Measurements from ENCODE around the gene TIE1.

The TIE1 gene

DNA sequence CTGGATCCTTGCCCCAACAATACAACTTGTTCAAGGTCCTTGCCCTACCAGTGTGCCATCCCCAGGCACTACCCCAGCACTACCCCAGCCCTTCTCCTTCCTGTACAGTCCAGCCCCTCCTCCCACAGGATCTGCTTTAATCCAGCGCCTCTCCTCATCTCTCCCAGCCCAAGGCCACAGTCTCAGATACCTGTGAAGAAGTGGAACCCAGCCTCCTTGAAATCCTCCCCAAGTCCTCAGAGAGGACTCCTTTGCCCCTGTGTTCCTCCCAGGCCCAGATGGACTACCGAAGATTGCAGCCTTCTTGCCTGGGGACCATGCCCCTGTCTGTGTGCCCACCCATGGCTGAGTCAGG is 51.5 kb downstream of the TIE1 start:
- Histone ChIP-seq H3K27me3 (ENCODE audit: control insufficient read depth, insufficient read depth, low read length) (no peaks in the 10 kb centered on the region; the same call in 1 of the 2 replicates), H3K27ac (ENCODE audit: low read length) (no peak overlapping the region), H3K36me3 (ENCODE audit: control insufficient read depth, insufficient read depth, low read length) (no peaks in the 10 kb centered on the region), H3K4me1 (ENCODE audit: control insufficient read depth, insufficient read depth, low read length) (peaks cover 6% of the 10 kb centered on the region), H3K4me3 (ENCODE audit: low read length) (no peak overlapping the region), H3K9me3 (ENCODE audit: control insufficient read depth, insufficient read depth, low read length) (no peaks in the 10 kb centered on the region)
- WGBS (ENCODE audit: insufficient coverage, insufficient read length), result no CpG with 5 or more reads among the region's 2 CpGs
- no peak for DNase-seq (ENCODE audit: low read depth, low spot score)

DNA sequence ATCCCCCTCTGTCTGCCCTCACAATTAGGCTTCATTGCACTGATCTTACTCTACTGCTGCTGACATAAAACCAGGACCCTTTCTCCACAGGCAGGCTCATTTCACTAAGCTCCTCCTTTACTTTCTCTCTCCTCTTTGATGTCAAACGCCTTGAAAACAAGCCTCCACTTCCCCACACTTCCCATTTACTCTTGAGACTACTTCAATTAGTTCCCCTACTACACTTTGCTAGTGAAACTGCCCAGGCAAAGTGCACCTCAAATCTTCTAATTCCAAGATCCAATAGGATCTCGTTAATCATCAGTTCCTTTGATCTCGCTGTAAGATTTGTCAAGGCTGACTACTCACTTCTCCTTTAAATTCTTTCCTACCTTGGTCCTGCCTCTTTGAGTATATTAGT is 52.1 kb downstream of the TIE1 start:
- H3K4me3 ChIP-seq (ENCODE audit: low read length), result no peak overlapping the region
- no peak overlapping the region for H3K27ac ChIP-seq (ENCODE audit: low read length)
- no peaks in the 10 kb centered on the region for H3K9me3 ChIP-seq (ENCODE audit: control insufficient read depth, insufficient read depth, low read length)
- H3K36me3 ChIP-seq (ENCODE audit: control insufficient read depth, insufficient read depth, low read length), result no peaks in the 10 kb centered on the region
- WGBS (ENCODE audit: insufficient coverage, insufficient read length), result no CpG with 5 or more reads among the region's 3 CpGs
- H3K27me3 ChIP-seq (ENCODE audit: control insufficient read depth, insufficient read depth, low read length), result no peaks in the 10 kb centered on the region; the same call in 1 of the 2 replicates
- DNase-seq (ENCODE audit: low read depth, low spot score), result no peak
- peaks cover 8% of the 10 kb centered on the region for H3K4me1 ChIP-seq (ENCODE audit: control insufficient read depth, insufficient read depth, low read length)

DNA sequence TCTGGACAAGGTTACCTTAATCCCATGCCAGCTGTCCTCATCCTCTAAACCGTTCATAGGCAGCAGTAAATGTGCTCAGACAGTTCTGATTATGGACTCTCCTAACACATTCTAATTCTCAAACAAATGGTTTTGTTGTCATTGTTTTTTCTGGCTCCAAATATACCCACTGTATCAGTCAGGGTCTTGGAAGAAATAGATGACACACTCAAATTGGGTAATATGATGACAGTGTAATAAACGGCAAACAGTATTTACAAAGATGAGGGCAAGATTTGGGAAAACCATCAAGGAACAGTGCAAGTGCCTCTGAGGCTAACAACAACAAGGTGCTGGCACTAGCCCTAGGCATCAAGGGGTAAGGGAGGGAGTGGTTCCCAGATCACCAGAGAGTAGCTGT is 53.7 kb downstream of the TIE1 start:
- H3K27me3 ChIP-seq (ENCODE audit: control insufficient read depth, insufficient read depth, low read length), result no peaks in the 10 kb centered on the region
- no peaks in the 10 kb centered on the region for H3K9me3 ChIP-seq (ENCODE audit: control insufficient read depth, insufficient read depth, low read length)
- H3K4me1 ChIP-seq (ENCODE audit: control insufficient read depth, insufficient read depth, low read length), result peaks cover 8% of the 10 kb centered on the region
- H3K4me3 ChIP-seq (ENCODE audit: low read length), result no peak overlapping the region
- no peaks in the 10 kb centered on the region for H3K36me3 ChIP-seq (ENCODE audit: control insufficient read depth, insufficient read depth, low read length)
- WGBS (ENCODE audit: insufficient coverage, insufficient read length), result no CpG with 5 or more reads among the region's 2 CpGs
- H3K27ac ChIP-seq (ENCODE audit: low read length), result no peak overlapping the region
- no peak for DNase-seq (ENCODE audit: low read depth, low spot score)

DNA sequence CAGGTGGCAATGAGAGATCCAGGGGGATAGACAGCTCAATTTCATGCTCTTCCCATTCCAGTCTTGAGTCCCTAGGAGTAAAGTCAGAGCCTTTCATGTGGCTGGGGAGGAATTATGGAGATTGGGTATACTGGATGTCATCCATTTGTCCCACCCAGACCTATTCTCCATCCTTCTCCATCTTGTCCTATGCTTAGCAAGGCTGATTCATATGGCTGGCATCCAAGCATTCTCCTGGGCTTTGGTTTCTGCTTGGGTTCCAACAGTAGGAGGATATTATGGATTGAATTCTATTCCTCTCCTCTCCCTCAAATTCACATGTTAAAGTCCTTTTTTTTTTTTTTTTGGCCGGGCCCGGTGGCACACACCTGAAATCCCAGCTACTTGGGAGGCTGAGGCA is 54.2 kb downstream of the TIE1 start:
- WGBS (ENCODE audit: insufficient coverage, insufficient read length), result no CpG with 5 or more reads among the region's 2 CpGs
- DNase-seq (ENCODE audit: low read depth, low spot score), result no peak
- Histone ChIP-seq H3K27ac (ENCODE audit: low read length) (no peak overlapping the region), H3K4me3 (ENCODE audit: low read length) (no peak overlapping the region), H3K4me1 (ENCODE audit: control insufficient read depth, insufficient read depth, low read length) (peaks cover 9% of the 10 kb centered on the region), H3K9me3 (ENCODE audit: control insufficient read depth, insufficient read depth, low read length) (no peaks in the 10 kb centered on the region), H3K27me3 (ENCODE audit: control insufficient read depth, insufficient read depth, low read length) (no peaks in the 10 kb centered on the region), H3K36me3 (ENCODE audit: control insufficient read depth, insufficient read depth, low read length) (peaks cover under 1% of the 10 kb centered on the region; the same call in 1 of the 2 replicates)

DNA sequence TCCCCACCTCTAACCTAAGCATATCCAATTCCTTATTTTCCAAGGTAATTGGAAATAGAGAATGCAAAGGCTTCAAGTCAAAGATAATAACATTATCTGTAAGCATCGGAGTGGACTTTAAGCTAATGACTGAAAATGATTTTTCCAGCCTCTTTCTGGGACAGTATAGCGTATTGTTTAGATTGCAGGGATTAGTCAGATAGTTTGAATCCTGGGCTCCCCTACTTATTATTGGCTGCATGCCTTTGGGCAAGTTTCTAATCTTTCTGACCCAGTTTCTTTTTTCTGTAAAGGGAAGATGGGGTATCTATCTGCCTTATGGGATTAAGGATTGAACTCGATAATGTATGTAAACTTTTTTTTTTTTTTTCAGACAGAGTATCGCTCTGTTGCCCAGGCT is 56.5 kb downstream of the TIE1 start:
- peaks cover 6% of the 10 kb centered on the region; the same call in 1 of the 2 replicates for H3K4me1 ChIP-seq (ENCODE audit: control insufficient read depth, insufficient read depth, low read length)
- H3K27ac ChIP-seq (ENCODE audit: low read length), result no peak overlapping the region
- no CpG with 5 or more reads among the region's 4 CpGs for WGBS (ENCODE audit: insufficient coverage, insufficient read length)

DNA sequence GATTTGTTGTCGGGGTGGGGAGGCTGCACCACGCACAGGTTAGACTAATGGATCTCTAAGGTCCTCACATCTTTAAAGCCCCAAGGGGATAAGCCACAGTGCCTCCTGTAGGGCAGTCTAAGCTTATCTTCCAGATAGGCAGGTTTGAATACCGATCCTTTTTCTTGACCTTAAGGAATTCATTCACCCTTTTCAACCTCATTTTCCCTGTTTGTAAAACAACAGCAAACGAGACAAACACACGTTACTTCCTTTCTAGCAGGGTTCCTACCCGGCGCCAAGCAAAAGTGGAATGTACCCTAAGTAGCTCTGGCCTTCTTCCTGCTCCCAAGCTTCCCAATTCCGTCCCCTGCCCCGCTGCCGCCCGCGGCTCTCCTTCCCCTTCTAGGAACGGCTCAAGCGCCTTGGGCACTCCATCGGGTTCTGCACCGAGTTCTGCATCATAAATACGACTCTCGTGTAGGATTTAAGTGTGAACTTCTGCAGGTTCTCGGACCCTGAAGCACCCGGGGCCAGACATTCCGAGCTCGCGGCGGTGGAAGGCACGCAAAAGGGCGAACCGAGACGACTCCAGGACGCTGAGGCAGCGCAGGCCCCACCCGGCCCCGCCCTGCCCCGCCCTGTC is 57.5 kb downstream of the TIE1 start:
- peaks cover 22% of the 10 kb centered on the region for H3K36me3 ChIP-seq (ENCODE audit: control insufficient read depth, insufficient read depth, low read length)
- no peak for DNase-seq (ENCODE audit: low read depth, low spot score)
- H3K4me3 ChIP-seq (ENCODE audit: low read length), result peak overlapping the region; percentile 60; the same call in 1 of the 2 replicates
- H3K4me1 ChIP-seq (ENCODE audit: control insufficient read depth, insufficient read depth, low read length), result peaks cover 6% of the 10 kb centered on the region; the same call in 1 of the 2 replicates
- WGBS (ENCODE audit: insufficient coverage, insufficient read length), result no CpG with 5 or more reads among the region's 33 CpGs
- no peak overlapping the region for H3K27ac ChIP-seq (ENCODE audit: low read length)
- no peaks in the 10 kb centered on the region for H3K9me3 ChIP-seq (ENCODE audit: control insufficient read depth, insufficient read depth, low read length)
- no peaks in the 10 kb centered on the region for H3K27me3 ChIP-seq (ENCODE audit: control insufficient read depth, insufficient read depth, low read length)

More for the DNA sequence above, 56.5 kb downstream of the TIE1 start:
- no peak for DNase-seq (ENCODE audit: low read depth, low spot score)
- no peaks in the 10 kb centered on the region for H3K9me3 ChIP-seq (ENCODE audit: control insufficient read depth, insufficient read depth, low read length)
- no peaks in the 10 kb centered on the region for H3K27me3 ChIP-seq (ENCODE audit: control insufficient read depth, insufficient read depth, low read length)
- H3K36me3 ChIP-seq (ENCODE audit: control insufficient read depth, insufficient read depth, low read length), result peaks cover 21% of the 10 kb centered on the region
- H3K4me3 ChIP-seq (ENCODE audit: low read length), result no peak overlapping the region

DNA sequence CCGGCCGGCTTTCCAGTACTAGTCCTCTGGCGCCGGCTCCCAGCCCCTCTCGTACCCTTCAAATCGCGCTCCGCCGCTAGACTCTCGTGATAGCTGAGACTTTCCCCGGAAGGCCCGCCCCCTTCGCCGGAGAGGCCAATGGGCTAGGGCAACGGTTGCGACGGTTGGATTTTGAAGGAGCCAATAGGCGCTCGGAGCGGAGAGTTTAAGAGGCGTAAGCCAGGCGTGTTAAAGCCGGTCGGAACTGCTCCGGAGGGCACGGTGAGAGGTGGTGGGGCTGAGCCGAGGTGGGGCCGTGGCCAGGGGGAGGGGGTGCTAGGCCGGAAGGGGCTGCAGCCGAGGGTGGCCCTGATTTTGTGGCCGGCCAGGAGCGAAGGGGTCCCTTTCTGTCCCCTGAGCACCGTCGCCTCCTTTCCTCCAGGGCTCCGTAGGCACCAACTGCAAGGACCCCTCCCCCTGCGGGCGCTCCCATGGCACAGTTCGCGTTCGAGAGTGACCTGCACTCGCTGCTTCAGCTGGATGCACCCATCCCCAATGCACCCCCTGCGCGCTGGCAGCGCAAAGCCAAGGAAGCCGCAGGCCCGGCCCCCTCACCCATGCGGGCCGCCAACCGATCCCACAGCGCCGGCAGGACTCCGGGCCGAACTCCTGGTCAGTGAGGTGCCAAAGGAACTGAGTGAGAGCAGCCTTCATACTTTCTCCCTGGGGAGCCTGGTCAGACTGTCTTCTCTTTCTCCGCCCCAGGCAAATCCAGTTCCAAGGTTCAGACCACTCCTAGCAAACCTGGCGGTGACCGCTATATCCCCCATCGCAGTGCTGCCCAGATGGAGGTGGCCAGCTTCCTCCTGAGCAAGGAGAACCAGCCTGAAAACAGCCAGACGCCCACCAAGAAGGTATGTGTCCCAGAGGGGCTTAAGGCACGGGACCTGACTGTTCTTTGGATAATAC is 58.2 kb downstream of the TIE1 start, which contains the start of gene CDC20:
CDC20 (plus strand) TSS at position 236 of the 948 bp plus-strand sequence; CDS start at position 471, 235 bp downstream.
- H3K4me1 ChIP-seq (ENCODE audit: control insufficient read depth, insufficient read depth, low read length), result peaks cover 6% of the 10 kb centered on the region; the same call in 1 of the 2 replicates
- H3K27ac ChIP-seq (ENCODE audit: low read length), result no peak within 1 kb of the TSS
- H3K27me3 ChIP-seq (ENCODE audit: control insufficient read depth, insufficient read depth, low read length), result no peaks in the 10 kb centered on the region
- H3K9me3 ChIP-seq (ENCODE audit: control insufficient read depth, insufficient read depth, low read length), result no peaks in the 10 kb centered on the region
- peak; percentile 96 for DNase-seq (ENCODE audit: low read depth, low spot score)
- peak within 1 kb of the TSS; percentile 82 for H3K4me3 ChIP-seq (ENCODE audit: low read length)
- H3K36me3 ChIP-seq (ENCODE audit: control insufficient read depth, insufficient read depth, low read length), result peaks cover 30% of the 10 kb centered on the region
- WGBS (ENCODE audit: insufficient coverage, insufficient read length), result no CpG with 5 or more reads among the region's 59 CpGs

DNA sequence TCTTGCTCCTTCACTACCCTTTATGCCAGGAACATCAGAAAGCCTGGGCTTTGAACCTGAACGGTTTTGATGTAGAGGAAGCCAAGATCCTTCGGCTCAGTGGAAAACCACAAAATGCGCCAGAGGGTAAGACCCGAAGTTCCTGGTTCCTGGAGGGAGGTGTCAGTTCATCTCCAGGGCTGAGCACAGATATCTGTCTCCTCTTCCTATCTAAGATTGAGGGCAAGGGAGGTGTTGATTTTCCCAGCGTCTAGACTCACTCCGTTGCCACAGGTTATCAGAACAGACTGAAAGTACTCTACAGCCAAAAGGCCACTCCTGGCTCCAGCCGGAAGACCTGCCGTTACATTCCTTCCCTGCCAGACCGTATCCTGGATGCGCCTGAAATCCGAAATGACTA is 58.9 kb downstream of the TIE1 start:
- Histone ChIP-seq H3K4me1 (ENCODE audit: control insufficient read depth, insufficient read depth, low read length) (peaks cover 6% of the 10 kb centered on the region; the same call in 1 of the 2 replicates), H3K4me3 (ENCODE audit: low read length) (peak overlapping the region; percentile 82; the same call in 1 of the 2 replicates), H3K27me3 (ENCODE audit: control insufficient read depth, insufficient read depth, low read length) (no peaks in the 10 kb centered on the region), H3K36me3 (ENCODE audit: control insufficient read depth, insufficient read depth, low read length) (peaks cover 32% of the 10 kb centered on the region), H3K27ac (ENCODE audit: low read length) (no peak overlapping the region), H3K9me3 (ENCODE audit: control insufficient read depth, insufficient read depth, low read length) (no peaks in the 10 kb centered on the region)
- WGBS (ENCODE audit: insufficient coverage, insufficient read length), result no CpG with 5 or more reads among the region's 11 CpGs
- no peak for DNase-seq (ENCODE audit: low read depth, low spot score)

DNA sequence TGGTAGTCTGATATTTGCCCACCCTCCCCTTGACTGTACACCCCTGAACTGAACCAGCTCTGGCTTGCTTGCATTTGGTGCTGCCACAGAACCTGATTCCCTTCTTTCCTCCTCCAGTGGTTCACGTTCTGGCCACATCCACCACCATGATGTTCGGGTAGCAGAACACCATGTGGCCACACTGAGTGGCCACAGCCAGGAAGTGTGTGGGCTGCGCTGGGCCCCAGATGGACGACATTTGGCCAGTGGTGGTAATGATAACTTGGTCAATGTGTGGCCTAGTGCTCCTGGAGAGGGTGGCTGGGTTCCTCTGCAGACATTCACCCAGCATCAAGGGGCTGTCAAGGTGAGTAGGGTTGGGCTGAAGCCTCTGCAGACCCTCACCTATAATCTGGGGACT is 59.8 kb downstream of the TIE1 start:
- no peak overlapping the region for H3K4me3 ChIP-seq (ENCODE audit: low read length)
- no CpG with 5 or more reads among the region's 4 CpGs for WGBS (ENCODE audit: insufficient coverage, insufficient read length)

DNA sequence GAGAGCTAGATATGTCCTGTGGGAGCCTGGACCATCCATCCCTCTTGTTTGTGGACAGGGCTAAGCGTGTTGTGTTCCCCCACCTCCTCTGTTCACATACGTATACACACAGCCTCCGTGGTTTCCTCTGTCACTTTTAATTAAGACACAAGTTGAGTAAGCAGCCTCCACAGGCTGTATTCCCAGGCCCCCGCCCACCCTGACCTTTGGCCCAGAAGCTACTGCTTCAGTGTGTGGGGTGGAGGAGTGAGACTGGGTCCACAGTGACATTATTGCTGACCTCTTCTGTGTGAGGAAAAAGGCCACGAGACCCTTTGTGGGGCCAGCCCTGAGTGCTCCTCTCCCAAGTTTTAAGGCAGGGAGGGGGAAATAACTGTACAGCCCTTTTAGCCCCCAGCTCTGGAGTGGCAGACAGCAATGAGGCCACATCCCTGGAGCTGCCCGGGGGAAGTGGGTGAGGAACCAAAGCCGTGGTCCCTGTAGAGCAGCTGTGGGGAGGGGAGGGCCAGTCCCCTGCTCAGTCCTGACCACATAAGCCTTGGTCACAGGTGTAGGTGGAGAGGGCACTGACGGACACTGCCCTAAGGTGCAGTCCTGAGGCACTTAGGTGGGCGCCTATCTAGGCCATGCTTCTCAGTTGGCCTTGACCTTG is 62.6 kb downstream of the TIE1 start:
- Histone ChIP-seq H3K27me3 (ENCODE audit: control insufficient read depth, insufficient read depth, low read length) (no peaks in the 10 kb centered on the region), H3K4me1 (ENCODE audit: control insufficient read depth, insufficient read depth, low read length) (peaks cover 7% of the 10 kb centered on the region; the same call in 1 of the 2 replicates), H3K4me3 (ENCODE audit: low read length) (no peak overlapping the region), H3K36me3 (ENCODE audit: control insufficient read depth, insufficient read depth, low read length) (peaks cover 32% of the 10 kb centered on the region), H3K9me3 (ENCODE audit: control insufficient read depth, insufficient read depth, low read length) (no peaks in the 10 kb centered on the region), H3K27ac (ENCODE audit: low read length) (no peak overlapping the region)
- DNase-seq (ENCODE audit: low read depth, low spot score), result no peak
- no CpG with 5 or more reads among the region's 9 CpGs for WGBS (ENCODE audit: insufficient coverage, insufficient read length)

More for the DNA sequence above, 59.8 kb downstream of the TIE1 start:
- no peaks in the 10 kb centered on the region for H3K27me3 ChIP-seq (ENCODE audit: control insufficient read depth, insufficient read depth, low read length)
- DNase-seq (ENCODE audit: low read depth, low spot score), result no peak
- no peaks in the 10 kb centered on the region for H3K9me3 ChIP-seq (ENCODE audit: control insufficient read depth, insufficient read depth, low read length)
- no peak overlapping the region for H3K27ac ChIP-seq (ENCODE audit: low read length)
- H3K36me3 ChIP-seq (ENCODE audit: control insufficient read depth, insufficient read depth, low read length), result peaks cover 32% of the 10 kb centered on the region
- H3K4me1 ChIP-seq (ENCODE audit: control insufficient read depth, insufficient read depth, low read length), result peaks cover 6% of the 10 kb centered on the region; the same call in 1 of the 2 replicates

Measured in iPS DF 6.9 (cell line).